ENCODE measurements around the gene WDR35. TPM values are rescaled to one million over a fixed set of nuclear protein-coding genes. Genes with fewer than 3 reads are reported as not detected.

Gene WDR35
- 5.2 and 5.7 TPM in 2 replicates for total RNA-seq

GRCh38 chr2:19989667-19990415 is at the start of gene WDR35:
Gene WDR35, minus strand, starts transcription at chr2:19990105. Its CDS starts 90 bp downstream, at chr2:19990015.
- no peak for DNase-seq (ENCODE audit: extremely low read depth, low read depth, low spot score)

GRCh38 chr2:20037660-20038059 is 47.8 kb upstream of the WDR35 start:
- no peak for DNase-seq (ENCODE audit: extremely low read depth, low read depth, low spot score)

- no peak for DNase-seq (ENCODE audit: extremely low read depth, low read depth, low spot score)
Observed at GRCh38 chr2:20035955-20036666, 46.2 kb upstream of the WDR35 start.

GRCh38 chr2:20034821-20035220 is 44.9 kb upstream of the WDR35 start:
- DNase-seq (ENCODE audit: extremely low read depth, low read depth, low spot score) = no peak

- no peak for DNase-seq (ENCODE audit: extremely low read depth, low read depth, low spot score)
Observed at GRCh38 chr2:20034218-20034617, 44.3 kb upstream of the WDR35 start.

- DNase-seq (ENCODE audit: extremely low read depth, low read depth, low spot score) = no peak
Observed at GRCh38 chr2:20033322-20033721, 43.4 kb upstream of the WDR35 start.

- DNase-seq (ENCODE audit: extremely low read depth, low read depth, low spot score) = no peak
Observed at GRCh38 chr2:20030224-20030623, 40.3 kb upstream of the WDR35 start.

GRCh38 chr2:20027705-20028434 is 38.0 kb upstream of the WDR35 start:
- no peak for DNase-seq (ENCODE audit: extremely low read depth, low read depth, low spot score)

GRCh38 chr2:20027260-20027677 is 37.4 kb upstream of the WDR35 start:
- no peak for DNase-seq (ENCODE audit: extremely low read depth, low read depth, low spot score)

GRCh38 chr2:20025065-20025786 is 35.3 kb upstream of the WDR35 start:
- DNase-seq (ENCODE audit: extremely low read depth, low read depth, low spot score) = no peak

- DNase-seq (ENCODE audit: extremely low read depth, low read depth, low spot score) = no peak
Observed at GRCh38 chr2:20023688-20024087, 33.8 kb upstream of the WDR35 start.

GRCh38 chr2:20021405-20022009 is 31.6 kb upstream of the WDR35 start:
- DNase-seq (ENCODE audit: extremely low read depth, low read depth, low spot score) = no peak

GRCh38 chr2:20019747-20020146 is 29.8 kb upstream of the WDR35 start:
- no peak for DNase-seq (ENCODE audit: extremely low read depth, low read depth, low spot score)

GRCh38 chr2:20018601-20019152 is 28.8 kb upstream of the WDR35 start:
- DNase-seq (ENCODE audit: extremely low read depth, low read depth, low spot score) = no peak

- DNase-seq (ENCODE audit: extremely low read depth, low read depth, low spot score) = no peak
Observed at GRCh38 chr2:20016346-20016745, 26.4 kb upstream of the WDR35 start.

GRCh38 chr2:20015482-20016083 is 25.7 kb upstream of the WDR35 start:
- DNase-seq (ENCODE audit: extremely low read depth, low read depth, low spot score) = no peak

GRCh38 chr2:20013126-20013849 is 23.4 kb upstream of the WDR35 start:
- DNase-seq (ENCODE audit: extremely low read depth, low read depth, low spot score) = no peak

- no peak for DNase-seq (ENCODE audit: extremely low read depth, low read depth, low spot score)
Observed at GRCh38 chr2:20012282-20013125, 22.6 kb upstream of the WDR35 start, which contains the start of gene MATN3. Gene MATN3, minus strand, starts transcription at chr2:20012668. Its CDS starts 37 bp downstream, at chr2:20012631.

Measured in glomerular endothelial cell (primary cell).